Lung (tissue), 12 donors: Measurements from ENCODE around the gene SFSWAP. TPM values are rescaled to one million over a fixed set of nuclear protein-coding genes. Genes with fewer than 3 reads are reported as not detected.

Experiments used
- ATAC-seq: fragments of 200-7000 bp; cut with Tn5 transposase; one replicate; pipeline ENCODE4 v1.9.1; 2020; ENCODE audit warnings: moderate number of reproducible peaks; ENCODE audit not compliant: insufficient read depth, low FRiP score
- DNase-seq, 3 donors: peaks; one replicate each; pipeline ENCODE4 v3.0.0-alpha.2; 2013 to 2017
- H3K27ac ChIP-seq, 2 donors: one replicate each; pipeline ENCODE4 v1.5.1; 2013; ENCODE audit warnings: mild to moderate bottlenecking in 2 of 2, moderate library complexity in 2 of 2, control low read depth in 1 of 2, inconsistent platforms in 1 of 2, low read depth in 1 of 2, low read length in 1 of 2
- H3K27me3 ChIP-seq, 3 donors: one replicate each; pipeline ENCODE4 v1.5.1; 2013; ENCODE audit warnings: low read length in 2 of 3; ENCODE audit not compliant: control insufficient read depth in 3 of 3, insufficient read depth in 3 of 3
- H3K36me3 ChIP-seq, 4 donors: one replicate each; pipeline ENCODE4 v1.5.1; 2013; ENCODE audit warnings: low read length in 4 of 4, mild to moderate bottlenecking in 1 of 4, moderate library complexity in 1 of 4; ENCODE audit not compliant: control insufficient read depth in 4 of 4, insufficient read depth in 4 of 4
- H3K4me1 ChIP-seq, 5 donors: one replicate each; pipeline ENCODE4 v1.5.1; 2013; ENCODE audit warnings: low read length in 5 of 5, mild to moderate bottlenecking in 2 of 5, moderate library complexity in 1 of 5; ENCODE audit not compliant: control insufficient read depth in 5 of 5, insufficient read depth in 5 of 5
- H3K4me3 ChIP-seq: one replicate; pipeline ENCODE4 v1.5.1; 2013; ENCODE audit warnings: mild to moderate bottlenecking, control low read depth, moderate library complexity
- H3K9ac ChIP-seq, 2 donors: one replicate each; pipeline ENCODE4 v1.5.1; 2013; ENCODE audit warnings: low read length in 2 of 2, control low read depth in 1 of 2; ENCODE audit not compliant: insufficient read depth in 1 of 2
- H3K9me3 ChIP-seq, 4 donors: one replicate each; pipeline ENCODE4 v1.5.1; 2013; ENCODE audit warnings: low read length in 3 of 4, mild to moderate bottlenecking in 1 of 4, moderate library complexity in 1 of 4; ENCODE audit not compliant: control insufficient read depth in 4 of 4, insufficient read depth in 3 of 4
- CTCF ChIP-seq: IDR thresholded peaks from 2 replicates; pipeline ENCODE4 v1.5.1; 2012; ENCODE audit warnings: mild to moderate bottlenecking; ENCODE audit errors: control extremely low read depth, extremely low read depth
- WGBS, 2 donors: extraction: QIAGEN DNeasy Blood & Tissue Kit; methylation state at CpG; one replicate each; pipeline ENCODE4 v1.1.7; 2013; 5-methylcytosine and 5-hydroxymethylcytosine counted together
- polyA plus RNA-seq, 2 donors: library from polyadenylated mRNA; stranded (reverse); fragments of 200-250 nt; gene quantifications; one replicate each; pipeline ENCODE4 v1.2.1, GENCODE V29; 2013
- total RNA-seq, 2 donors: library from RNA; depleted of rRNA in 1 of 2; stranded (reverse); fragments of >200 nt in 1 of 2; gene quantifications; one replicate each; pipeline ENCODE4 v1.2.1, GENCODE V29; 2014 to 2021
- donor health status: control.
- donor health status: control.
- donor health status: Bipolar disorder and iron deficiency.
- donor health status: healthy.
- donor health status: DM: yes; HTN: yes; CAD: no.

Gene SFSWAP
- total and polyA plus RNA-seq, 4 donors, result 23.3 to 49.9 (median 40.0) TPM

GRCh38 chr12:131699434-131699833, 11.5 kb upstream of the SFSWAP start:
- TF ChIP-seq CTCF, result no peak
- DNase-seq (no peak), ATAC-seq (no peak)
- Histone ChIP-seq H3K36me3 (no peaks in the 10 kb centered on the region), H3K4me1 (no peaks in the 10 kb centered on the region), H3K27me3 (peaks cover 0 to 6% (median 0%) of the 10 kb centered on the region in 3 donors), H3K4me3 (no peak overlapping the region), H3K27ac (no peak overlapping the region), H3K9ac (no peak overlapping the region), H3K9me3 (peaks cover 0 to 8% (median 5%) of the 10 kb centered on the region in 4 donors)
- WGBS, 2 donors, result 71 to 75% methylated on average over 5 of the region's 5 CpGs

GRCh38 chr12:131700271-131700670, 10.6 kb upstream of the SFSWAP start:
- no peak for TF ChIP-seq CTCF
- no peak for DNase-seq

GRCh38 chr12:131701705-131702572, 9.0 kb upstream of the SFSWAP start:
- H3K9me3 ChIP-seq, result peaks cover 0 to 11% (median 8%) of the 10 kb centered on the region in 4 donors
- no peak overlapping the region for H3K9ac ChIP-seq
- 92 to 94% methylated on average over 11 to 12 of the region's 14 CpGs for WGBS, 2 donors
- ATAC-seq (no peak), DNase-seq (no peak)
- no peak overlapping the region for H3K4me3 ChIP-seq
- no peaks in the 10 kb centered on the region for H3K4me1 ChIP-seq
- no peak for TF ChIP-seq CTCF
- H3K27ac ChIP-seq, result no peak overlapping the region
- peaks cover 0 to 3% (median 0%) of the 10 kb centered on the region in 3 donors for H3K27me3 ChIP-seq
- H3K36me3 ChIP-seq, result no peaks in the 10 kb centered on the region

More at GRCh38 chr12:131700271-131700670, 10.6 kb upstream of the SFSWAP start:
- 80 to 85% methylated on average over 8 of the region's 8 CpGs for WGBS, 2 donors
- Histone ChIP-seq H3K27ac (no peak overlapping the region), H3K4me1 (no peaks in the 10 kb centered on the region), H3K36me3 (no peaks in the 10 kb centered on the region), H3K27me3 (peaks cover 0 to 6% (median 0%) of the 10 kb centered on the region in 3 donors), H3K4me3 (no peak overlapping the region), H3K9ac (no peak overlapping the region), H3K9me3 (peaks cover 0 to 11% (median 8%) of the 10 kb centered on the region in 4 donors)
- ATAC-seq, result no peak
